GM21717 (cell line): Measurements from ENCODE around the gene APIP.

Source experiments
- ATAC-seq: cut with Tn5 transposase; IDR thresholded peaks from one replicate; pipeline ENCODE4 v1.9.1; 2021; ENCODE audit warnings: mild to moderate bottlenecking, moderate library complexity; ENCODE audit not compliant: unreplicated experiment

Gene APIP

GRCh38 chr11:34916015-34916842, at the start of gene APIP, which contains the start of gene PDHX:
Gene APIP, minus strand, starts transcription at chr11:34916379. Its CDS starts 95 bp downstream, at chr11:34916284.
Gene PDHX, plus strand, starts transcription at chr11:34916618. Its CDS starts 38 bp downstream, at chr11:34916656.
- ATAC-seq: peak; percentile 93

GRCh38 chr11:34964610-34965331, 48.6 kb upstream of the APIP start:
- ATAC-seq: no peak

- no peak for ATAC-seq
Observed at GRCh38 chr11:34963351-34963750, 47.2 kb upstream of the APIP start.

GRCh38 chr11:34962034-34962433, 45.9 kb upstream of the APIP start:
- no peak for ATAC-seq

- no peak for ATAC-seq
Observed at GRCh38 chr11:34960277-34960676, 44.1 kb upstream of the APIP start.

GRCh38 chr11:34959770-34960169, 43.6 kb upstream of the APIP start:
- ATAC-seq: no peak

- ATAC-seq: no peak
Observed at GRCh38 chr11:34957606-34958005, 41.4 kb upstream of the APIP start.

- no peak for ATAC-seq
Observed at GRCh38 chr11:34957206-34957605, 41.0 kb upstream of the APIP start.

- no peak for ATAC-seq
Observed at GRCh38 chr11:34953955-34954354, 37.8 kb upstream of the APIP start.

GRCh38 chr11:34948696-34949095, 32.5 kb upstream of the APIP start:
- ATAC-seq: no peak

GRCh38 chr11:34944692-34945091, 28.5 kb upstream of the APIP start:
- ATAC-seq: no peak

- ATAC-seq: no peak
Observed at GRCh38 chr11:34941688-34942087, 25.5 kb upstream of the APIP start.

GRCh38 chr11:34940026-34940677, 24.0 kb upstream of the APIP start:
- ATAC-seq: no peak

GRCh38 chr11:34938611-34939010, 22.4 kb upstream of the APIP start:
- no peak for ATAC-seq

GRCh38 chr11:34936945-34937629, 20.9 kb upstream of the APIP start:
- no peak for ATAC-seq

GRCh38 chr11:34929794-34930763, 13.9 kb upstream of the APIP start:
- no peak for ATAC-seq

- ATAC-seq: no peak
Observed at GRCh38 chr11:34928960-34929680, 12.9 kb upstream of the APIP start.

- no peak for ATAC-seq
Observed at GRCh38 chr11:34928268-34928959, 12.2 kb upstream of the APIP start.

GRCh38 chr11:34926831-34927132, 10.6 kb upstream of the APIP start:
- no peak for ATAC-seq
